ENCODE results near the gene ZNF362.

ZNF362 gene

DNA sequence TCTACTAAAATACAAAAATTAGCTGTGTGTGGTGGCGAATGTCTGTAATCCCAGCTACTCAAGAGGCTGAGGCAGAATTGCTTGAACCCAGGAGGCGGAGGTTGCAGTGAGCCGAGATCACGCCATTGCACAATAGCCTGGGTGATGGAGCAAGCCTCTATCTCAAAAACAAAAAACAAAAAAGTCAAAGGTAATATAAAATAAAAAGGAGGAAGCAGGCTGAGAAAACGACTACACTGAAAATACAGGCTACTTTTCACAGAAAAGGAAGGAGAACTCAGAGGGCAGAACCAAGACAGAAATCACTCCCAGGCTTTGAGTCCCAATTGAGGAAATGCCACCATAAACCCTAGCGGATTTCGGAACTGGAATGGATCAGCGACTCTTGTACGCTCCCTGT is 70.5 kb downstream of the ZNF362 start:
- peaks cover 96 to 100% (median 99%) of the 10 kb centered on the region in 3 donors for H3K36me3 ChIP-seq
- no peaks in the 10 kb centered on the region for H3K27me3 ChIP-seq
- H3K4me1 ChIP-seq, result peaks cover 0 to 34% (median 28%) of the 10 kb centered on the region in 4 donors
- no peak overlapping the region for H3K4me3 ChIP-seq
- intact Hi-C loops (cut with DNase I; ENCODE audit: low total_unique reads), result no loop called here
- peak in 1 of 2 donors; percentile 64 for DNase-seq
- H3K27ac ChIP-seq, result peak overlapping the region; percentile 47 to 95
- H3K9me3 ChIP-seq, result no peaks in the 10 kb centered on the region
- TF ChIP-seq CTCF (IDR thresholded peaks at IDR 0.05), result no peak

DNA sequence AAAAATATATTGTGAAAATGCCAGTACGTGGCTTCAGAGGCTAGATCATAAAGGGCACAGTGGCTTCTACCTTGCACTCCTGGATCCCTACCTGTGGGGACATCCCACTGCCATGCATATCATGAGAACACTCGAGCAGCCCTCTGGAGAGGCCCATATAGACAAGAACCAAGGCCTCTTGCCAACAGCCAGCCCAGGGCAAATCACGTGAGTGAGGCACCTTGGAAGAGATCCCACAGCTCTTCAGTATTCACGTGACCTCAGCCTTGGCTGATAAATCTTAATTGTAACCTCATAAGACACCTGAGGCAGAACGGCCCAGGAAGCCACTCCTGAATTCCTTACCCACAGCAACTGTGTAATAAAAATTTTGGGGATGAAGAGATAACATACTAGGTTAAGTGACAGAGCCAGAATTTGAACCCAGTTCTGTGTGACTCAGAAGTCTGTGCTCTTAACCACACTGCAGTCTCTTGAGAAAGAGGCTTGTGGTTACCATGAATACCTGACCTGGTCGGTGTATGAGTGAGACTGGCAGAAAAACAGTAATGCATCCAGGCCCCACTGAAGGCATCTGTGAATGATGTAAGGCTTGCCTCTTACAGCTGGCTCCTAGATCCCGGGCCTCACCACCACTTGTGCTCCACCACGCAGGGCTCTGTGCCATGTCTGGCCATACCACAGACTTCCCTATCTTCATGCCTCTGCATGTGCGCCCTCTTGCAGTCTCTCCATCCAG is 71.5 kb downstream of the ZNF362 start:
- H3K36me3 ChIP-seq, result peaks cover 95 to 100% (median 100%) of the 10 kb centered on the region in 3 donors
- intact Hi-C loops (cut with DNase I; ENCODE audit: low total_unique reads), result no loop called here

DNA sequence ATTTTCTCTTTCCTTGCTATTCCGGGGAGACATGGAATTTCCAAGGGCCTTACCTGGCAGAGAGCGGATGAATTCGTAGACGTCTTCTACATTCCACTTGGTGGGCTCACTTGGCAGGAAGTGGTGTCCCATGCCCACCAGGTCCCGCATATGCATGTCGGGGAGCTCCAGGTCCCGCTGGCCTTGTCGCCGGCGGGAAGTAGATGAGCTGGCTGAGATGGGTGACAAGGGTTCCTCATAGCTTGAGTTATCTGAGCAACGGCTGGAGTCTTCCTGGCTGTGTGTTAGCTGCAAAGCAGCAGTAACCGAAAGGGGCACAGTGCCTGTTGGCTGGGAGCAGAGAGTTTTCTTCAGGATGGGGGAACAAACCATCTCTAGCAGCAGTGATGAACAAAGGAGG is 72.5 kb downstream of the ZNF362 start:
- peak in 1 of 2 donors; percentile 43 for DNase-seq
- Histone ChIP-seq H3K9me3 (no peaks in the 10 kb centered on the region), H3K4me3 (no peak overlapping the region), H3K27ac (peak overlapping the region; percentile 47 to 95), H3K4me1 (peaks cover 0 to 55% (median 48%) of the 10 kb centered on the region in 4 donors), H3K36me3 (peaks cover 84 to 100% (median 98%) of the 10 kb centered on the region in 3 donors), H3K27me3 (no peaks in the 10 kb centered on the region)
- intact Hi-C loops (cut with DNase I; ENCODE audit: low total_unique reads), result no loop called here
- no peak for TF ChIP-seq CTCF (IDR thresholded peaks at IDR 0.05)

More for the DNA sequence above, 71.5 kb downstream of the ZNF362 start:
- no peaks in the 10 kb centered on the region for H3K27me3 ChIP-seq
- no peak overlapping the region for H3K4me3 ChIP-seq
- DNase-seq, result peak; percentile 58 to 83
- no peaks in the 10 kb centered on the region for H3K9me3 ChIP-seq
- peaks cover 0 to 44% (median 37%) of the 10 kb centered on the region in 4 donors for H3K4me1 ChIP-seq
- peak overlapping the region; percentile 47 to 95 for H3K27ac ChIP-seq
- TF ChIP-seq CTCF (IDR thresholded peaks at IDR 0.05), result no peak

- peak overlapping the region; percentile 47 to 95 for H3K27ac ChIP-seq
- H3K9me3 ChIP-seq, result no peaks in the 10 kb centered on the region
- intact Hi-C loops (cut with DNase I; ENCODE audit: low total_unique reads), result no loop called here
- DNase-seq, result peak in 1 of 2 donors; percentile 53
- H3K36me3 ChIP-seq, result peaks cover 75 to 98% (median 89%) of the 10 kb centered on the region in 3 donors
- H3K4me1 ChIP-seq, result peaks cover 0 to 64% (median 57%) of the 10 kb centered on the region in 4 donors
- H3K27me3 ChIP-seq, result no peaks in the 10 kb centered on the region
- no peak overlapping the region for H3K4me3 ChIP-seq
- TF ChIP-seq CTCF (IDR thresholded peaks at IDR 0.05), result no peak
These were observed 73.5 kb downstream of the ZNF362 start for GRCh38 chr1:33329600-33330305.

GRCh38 chr1:33330361-33330890 is 74.1 kb downstream of the ZNF362 start:
- no peak overlapping the region for H3K4me3 ChIP-seq
- peak in 1 of 2 donors; percentile 40 for DNase-seq
- H3K27me3 ChIP-seq, result no peaks in the 10 kb centered on the region
- H3K4me1 ChIP-seq, result peaks cover 4 to 71% (median 64%) of the 10 kb centered on the region in 4 donors
- peaks cover 68 to 95% (median 82%) of the 10 kb centered on the region in 3 donors for H3K36me3 ChIP-seq
- no peak for TF ChIP-seq CTCF (IDR thresholded peaks at IDR 0.05)
- H3K27ac ChIP-seq, result peak overlapping the region in 1 of 2 donors; percentile 95
- intact Hi-C loops (cut with DNase I; ENCODE audit: low total_unique reads), result no loop called here
- no peaks in the 10 kb centered on the region for H3K9me3 ChIP-seq

Data from tibial artery (tissue), 4 donors.